ENCODE measurements around the gene SLC15A2.

Gene SLC15A2

DNA sequence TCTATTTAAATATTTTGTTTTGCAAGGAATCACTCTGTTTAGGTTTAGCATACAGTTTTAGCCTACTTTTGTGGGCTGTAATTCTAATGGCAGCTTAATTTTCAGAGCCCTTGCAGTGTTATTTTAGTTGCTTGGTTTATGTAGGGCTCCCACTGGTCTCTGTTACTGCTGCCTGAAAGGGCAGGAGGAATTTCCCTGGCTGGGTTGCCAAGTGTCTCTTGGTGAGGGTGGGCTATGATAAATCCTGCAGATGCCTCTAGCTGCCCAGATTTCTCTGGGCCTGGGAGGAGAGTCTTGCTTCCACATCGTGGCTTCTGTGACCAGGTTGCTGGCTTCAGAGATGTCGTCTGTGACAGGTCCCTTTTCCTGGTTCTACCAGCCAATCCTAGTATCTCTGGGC is 91.6 kb downstream of the SLC15A2 start:
- no peak for TF ChIP-seq CTCF (IDR thresholded peaks at IDR 0.05; ENCODE audit: control insufficient read depth, insufficient read depth, low read depth, low read length, missing control alignments)
- DNase-seq (ENCODE audit: low read depth) = no peak
- H3K4me3 ChIP-seq (ENCODE audit: control insufficient read depth, low read depth, low read length) = no peak overlapping the region

DNA sequence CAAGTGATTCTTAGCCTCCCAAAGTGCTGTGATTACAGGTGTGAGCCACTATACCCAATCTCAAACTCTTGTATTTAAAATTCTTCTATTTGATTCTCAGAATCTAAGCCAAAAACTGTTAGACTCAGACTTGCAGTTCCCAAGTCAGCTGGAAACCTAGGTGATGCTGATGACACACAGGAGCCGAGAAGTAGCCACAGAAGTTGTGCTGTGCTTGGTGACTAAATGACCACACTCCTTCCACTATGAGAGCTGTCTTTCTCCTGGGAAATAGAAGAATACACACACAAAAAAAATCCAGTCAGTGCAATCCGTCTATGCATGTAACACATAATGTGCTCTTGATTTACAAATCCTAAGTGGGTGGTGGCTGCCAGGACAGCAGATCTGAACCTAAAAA is 93.9 kb downstream of the SLC15A2 start:
- DNase-seq (ENCODE audit: low read depth) = no peak
- no peak for TF ChIP-seq CTCF (IDR thresholded peaks at IDR 0.05; ENCODE audit: control insufficient read depth, insufficient read depth, low read depth, low read length, missing control alignments)
- no peak overlapping the region for H3K4me3 ChIP-seq (ENCODE audit: control insufficient read depth, low read depth, low read length)

DNA sequence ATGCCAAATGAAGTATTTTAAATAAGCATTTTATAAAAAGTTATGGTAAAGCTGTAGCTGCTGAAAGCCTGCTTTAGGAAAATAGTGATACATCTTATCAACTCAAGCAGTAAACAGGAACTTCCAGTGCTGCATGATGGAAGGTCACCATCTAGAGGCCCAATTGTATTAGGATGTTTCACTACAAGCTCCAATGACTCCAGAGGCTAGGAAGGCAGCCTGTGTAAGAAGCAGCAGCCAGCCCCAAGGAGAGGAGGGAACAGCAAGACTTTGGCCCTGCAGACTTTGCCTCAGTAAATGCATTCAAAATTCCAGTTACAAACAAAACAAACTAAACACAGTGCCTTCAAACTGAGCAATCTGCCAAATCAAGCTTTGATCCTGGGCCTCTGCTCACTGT is 95.7 kb downstream of the SLC15A2 start:
- no peak for DNase-seq (ENCODE audit: low read depth)
- no peak for TF ChIP-seq CTCF (IDR thresholded peaks at IDR 0.05; ENCODE audit: control insufficient read depth, insufficient read depth, low read depth, low read length, missing control alignments)
- H3K4me3 ChIP-seq (ENCODE audit: control insufficient read depth, low read depth, low read length) = no peak overlapping the region

- no peak overlapping the region for H3K4me3 ChIP-seq (ENCODE audit: control insufficient read depth, low read depth, low read length)
- DNase-seq (ENCODE audit: low read depth) = no peak
- TF ChIP-seq CTCF (IDR thresholded peaks at IDR 0.05; ENCODE audit: control insufficient read depth, insufficient read depth, low read depth, low read length, missing control alignments) = no peak
Measured at GRCh38 chr3:121992601-121993560, 98.7 kb downstream of the SLC15A2 start.
